Mesendoderm (in vitro differentiated cells): ENCODE data around the gene KRTAP10-7.

Experiments
- DNase-seq: peaks from one replicate; pipeline ENCODE4 v3.0.0; 2013
- H2AK5ac ChIP-seq: 2 replicates; pipeline ENCODE4 v1.6.1; 2013; ENCODE audit warnings: low read length, inconsistent platforms
- H2BK120ac ChIP-seq: 2 replicates; pipeline ENCODE4 v1.6.1; 2013; ENCODE audit warnings: low read depth, mild to moderate bottlenecking, low read length, moderate library complexity, mixed read lengths
- H2BK15ac ChIP-seq: replicated peaks from 2 replicates; pipeline ENCODE4 v1.6.1; 2013; ENCODE audit warnings: low read depth, mild to moderate bottlenecking, moderate library complexity
- H2BK5ac ChIP-seq: 2 replicates; pipeline ENCODE4 v1.6.1; 2013; ENCODE audit warnings: low read length, inconsistent platforms
- H3K18ac ChIP-seq: 2 replicates; pipeline ENCODE4 v1.6.1; 2013; ENCODE audit warnings: mild to moderate bottlenecking, low read length, mixed read lengths
- H3K23ac ChIP-seq: one replicate; pipeline ENCODE4 v1.6.1; 2013; ENCODE audit warnings: low read length
- H3K27ac ChIP-seq: 2 replicates; pipeline ENCODE4 v1.5.1; 2013; ENCODE audit warnings: low read depth, mild to moderate bottlenecking, inconsistent platforms, low read length, moderate library complexity
- H3K27me3 ChIP-seq: 2 replicates; pipeline ENCODE4 v1.6.1; 2013; ENCODE audit warnings: low read length, control low read depth, mild to moderate bottlenecking, inconsistent platforms; ENCODE audit not compliant: insufficient read depth, poor library complexity
- H3K36me3 ChIP-seq: 2 replicates; pipeline ENCODE4 v1.6.1; 2013; ENCODE audit warnings: low read length, inconsistent platforms; ENCODE audit not compliant: control insufficient read depth, insufficient read depth
- H3K4ac ChIP-seq: one replicate; pipeline ENCODE4 v1.6.1; 2013; ENCODE audit warnings: low read depth, mild to moderate bottlenecking, low read length, moderate library complexity
- H3K4me1 ChIP-seq: 2 replicates; pipeline ENCODE4 v1.6.1; 2013; ENCODE audit warnings: low read depth, low read length, inconsistent platforms; ENCODE audit not compliant: control insufficient read depth
- H3K4me2 ChIP-seq: 2 replicates; pipeline ENCODE4 v1.6.1; 2013; ENCODE audit warnings: low read length
- H3K4me3 ChIP-seq: 2 replicates; pipeline ENCODE4 v1.5.1; 2013; ENCODE audit warnings: mild to moderate bottlenecking, low read length
- H3K56ac ChIP-seq: one replicate; pipeline ENCODE4 v1.6.1; 2013; ENCODE audit warnings: low read length
- H3K79me1 ChIP-seq: 2 replicates; pipeline ENCODE4 v1.6.1; 2013; ENCODE audit warnings: low read length, inconsistent platforms
- H3K79me2 ChIP-seq: 2 replicates; pipeline ENCODE4 v1.6.1; 2013; ENCODE audit warnings: mild to moderate bottlenecking, low read length; ENCODE audit not compliant: control insufficient read depth, insufficient read depth
- H3K9ac ChIP-seq: 2 replicates; pipeline ENCODE4 v1.6.1; 2013; ENCODE audit warnings: low read length, inconsistent platforms
- H4K5ac ChIP-seq: one replicate; pipeline ENCODE4 v1.6.1; 2013; ENCODE audit warnings: low read length
- H4K8ac ChIP-seq: one replicate; pipeline ENCODE4 v1.6.1; 2013; ENCODE audit warnings: low read depth, mild to moderate bottlenecking, control low read depth, low read length, moderate library complexity
- WGBS: extraction: QIAGEN DNeasy Blood & Tissue Kit; methylation state at CpG from one replicate; pipeline ENCODE4 v1.1.7; 2013; ENCODE audit warnings: low lambda C conversion rate, missing lambda C conversion rate; ENCODE audit not compliant: insufficient coverage; ENCODE audit errors: extremely low coverage; 5-methylcytosine and 5-hydroxymethylcytosine counted together

The KRTAP10-7 gene

GRCh38 chr21:44616591-44616926 is 16.2 kb downstream of the KRTAP10-7 start:
- Histone ChIP-seq H3K4me2 (no peak overlapping the region), H2BK5ac (no peak overlapping the region), H3K79me2 (no peaks in the 10 kb centered on the region), H3K36me3 (no peaks in the 10 kb centered on the region), H3K27ac (no peak overlapping the region), H3K79me1 (no peaks in the 10 kb centered on the region), H3K18ac (no peak overlapping the region), H4K8ac (no peak overlapping the region), H4K5ac (no peak overlapping the region), H3K27me3 (no peaks in the 10 kb centered on the region), H3K56ac (no peak overlapping the region), H2BK120ac (no peak overlapping the region), H2BK15ac (no peak overlapping the region), H3K4me1 (peaks cover 4% of the 10 kb centered on the region), H2AK5ac (no peak overlapping the region), H3K9ac (no peak overlapping the region), H3K23ac (no peak overlapping the region), H3K4me3 (no peak overlapping the region), H3K4ac (no peak overlapping the region)
- DNase-seq, result no peak
- WGBS, result no CpG with 5 or more reads among the region's 16 CpGs

- Histone ChIP-seq H4K5ac (no peak overlapping the region), H3K27ac (no peak overlapping the region), H3K4me2 (no peak overlapping the region), H3K79me2 (no peaks in the 10 kb centered on the region), H2AK5ac (no peak overlapping the region), H3K9ac (no peak overlapping the region), H3K4me1 (peaks cover 4% of the 10 kb centered on the region), H3K27me3 (no peaks in the 10 kb centered on the region), H2BK120ac (no peak overlapping the region), H2BK15ac (no peak overlapping the region), H2BK5ac (no peak overlapping the region), H3K36me3 (no peaks in the 10 kb centered on the region), H3K79me1 (no peaks in the 10 kb centered on the region), H3K56ac (no peak overlapping the region), H3K18ac (no peak overlapping the region), H3K23ac (no peak overlapping the region), H3K4me3 (no peak overlapping the region), H4K8ac (no peak overlapping the region), H3K4ac (no peak overlapping the region)
- no CpG with 5 or more reads among the region's 8 CpGs for WGBS
- DNase-seq, result no peak
These were observed 16.7 kb downstream of the KRTAP10-7 start for GRCh38 chr21:44617071-44617501.

- no peak overlapping the region for H2BK5ac ChIP-seq
- no peak overlapping the region for H3K9ac ChIP-seq
These were observed 18.1 kb downstream of the KRTAP10-7 start for GRCh38 chr21:44618504-44618903.

GRCh38 chr21:44618909-44619308 is 18.5 kb downstream of the KRTAP10-7 start:
- Histone ChIP-seq H3K27me3 (no peaks in the 10 kb centered on the region), H3K18ac (no peak overlapping the region), H2AK5ac (no peak overlapping the region), H3K4me3 (no peak overlapping the region), H3K9ac (no peak overlapping the region), H2BK5ac (no peak overlapping the region), H3K56ac (peak overlapping the region; percentile 31), H2BK120ac (no peak overlapping the region), H2BK15ac (no peak overlapping the region), H3K4me1 (peaks cover 4% of the 10 kb centered on the region), H4K5ac (no peak overlapping the region), H4K8ac (no peak overlapping the region), H3K36me3 (no peaks in the 10 kb centered on the region), H3K79me2 (no peaks in the 10 kb centered on the region), H3K23ac (no peak overlapping the region), H3K27ac (no peak overlapping the region), H3K79me1 (no peaks in the 10 kb centered on the region), H3K4ac (no peak overlapping the region), H3K4me2 (no peak overlapping the region)
- WGBS, result no CpG with 5 or more reads among the region's 3 CpGs
- DNase-seq, result no peak

More at GRCh38 chr21:44618504-44618903, 18.1 kb downstream of the KRTAP10-7 start:
- H3K36me3 ChIP-seq, result no peaks in the 10 kb centered on the region
- no CpG with 5 or more reads among the region's 4 CpGs for WGBS
- H3K79me2 ChIP-seq, result no peaks in the 10 kb centered on the region
- H3K79me1 ChIP-seq, result no peaks in the 10 kb centered on the region
- no peak overlapping the region for H3K4me3 ChIP-seq
- no peak overlapping the region for H2BK120ac ChIP-seq
- H4K5ac ChIP-seq, result no peak overlapping the region
- no peak overlapping the region for H3K27ac ChIP-seq
- peaks cover 4% of the 10 kb centered on the region for H3K4me1 ChIP-seq
- no peak overlapping the region for H2BK15ac ChIP-seq
- H4K8ac ChIP-seq, result no peak overlapping the region
- H2AK5ac ChIP-seq, result no peak overlapping the region
- no peak overlapping the region for H3K23ac ChIP-seq
- no peak overlapping the region for H3K18ac ChIP-seq
- no peak overlapping the region for H3K4ac ChIP-seq
- H3K4me2 ChIP-seq, result no peak overlapping the region
- no peak overlapping the region for H3K56ac ChIP-seq
- DNase-seq, result peak; percentile 66
- no peaks in the 10 kb centered on the region for H3K27me3 ChIP-seq

GRCh38 chr21:44619886-44620285 is 19.5 kb downstream of the KRTAP10-7 start:
- H3K4me1 ChIP-seq, result peaks cover 4% of the 10 kb centered on the region
- H2BK15ac ChIP-seq, result no peak overlapping the region
- WGBS, result no CpG with 5 or more reads among the region's 6 CpGs
- no peak overlapping the region for H2AK5ac ChIP-seq
- no peak overlapping the region for H2BK120ac ChIP-seq
- DNase-seq, result no peak
- no peak overlapping the region for H3K18ac ChIP-seq
- no peak overlapping the region for H4K8ac ChIP-seq
- no peak overlapping the region for H2BK5ac ChIP-seq
- H3K23ac ChIP-seq, result no peak overlapping the region
- no peak overlapping the region for H3K56ac ChIP-seq
- no peak overlapping the region for H3K4ac ChIP-seq
- H3K79me1 ChIP-seq, result no peaks in the 10 kb centered on the region
- no peak overlapping the region for H3K27ac ChIP-seq
- no peaks in the 10 kb centered on the region for H3K27me3 ChIP-seq
- no peak overlapping the region for H4K5ac ChIP-seq
- no peaks in the 10 kb centered on the region for H3K79me2 ChIP-seq
- no peak overlapping the region for H3K4me2 ChIP-seq
- no peak overlapping the region for H3K9ac ChIP-seq
- H3K36me3 ChIP-seq, result no peaks in the 10 kb centered on the region
- H3K4me3 ChIP-seq, result no peak overlapping the region

- Histone ChIP-seq H2BK15ac (no peak overlapping the region), H2BK120ac (no peak overlapping the region), H3K36me3 (no peaks in the 10 kb centered on the region), H4K8ac (no peak overlapping the region), H3K27ac (no peak overlapping the region), H3K79me1 (no peaks in the 10 kb centered on the region), H3K4me3 (no peak overlapping the region), H3K27me3 (no peaks in the 10 kb centered on the region), H3K56ac (no peak overlapping the region), H3K79me2 (no peaks in the 10 kb centered on the region), H2BK5ac (no peak overlapping the region), H3K18ac (no peak overlapping the region), H3K9ac (no peak overlapping the region), H2AK5ac (no peak overlapping the region), H4K5ac (no peak overlapping the region), H3K4ac (no peak overlapping the region), H3K23ac (no peak overlapping the region), H3K4me2 (no peak overlapping the region), H3K4me1 (peaks cover 4% of the 10 kb centered on the region)
- no peak for DNase-seq
These were observed 23.2 kb downstream of the KRTAP10-7 start for GRCh38 chr21:44623575-44623974.
